Measurements from ENCODE around the gene MAP1LC3B2.

MAP1LC3B2 gene

GRCh38 chr12:116529048-116529447, 30.1 kb upstream of the MAP1LC3B2 start:
- Histone ChIP-seq H3K79me2 (ENCODE audit: insufficient read depth, low read length) (no peaks in the 10 kb centered on the region), H3K4me1 (ENCODE audit: insufficient read depth, low read length, severe bottlenecking) (peaks cover 9% of the 10 kb centered on the region), H3K36me3 (ENCODE audit: insufficient read depth, low read length) (no peaks in the 10 kb centered on the region), H3K27ac (ENCODE audit: low read depth, low read length, poor library complexity, severe bottlenecking) (no peak overlapping the region), H3K9ac (ENCODE audit: low read length) (no peak overlapping the region), H3K9me2 (ENCODE audit: low read depth, low read length) (no peaks in the 10 kb centered on the region), H2AFZ (ENCODE audit: low read length) (no peak overlapping the region), H3K27me3 (ENCODE audit: insufficient read depth, low read length) (no peaks in the 10 kb centered on the region), H3K9me3 (ENCODE audit: low read length) (no peaks in the 10 kb centered on the region), H3K4me3 (ENCODE audit: low read depth, low read length, poor library complexity, severe bottlenecking) (no peak overlapping the region), H3F3A (ENCODE audit: insufficient read depth, low read length) (no peaks in the 10 kb centered on the region), H4K20me1 (ENCODE audit: insufficient read depth, low read length) (no peaks in the 10 kb centered on the region), H3K4me2 (ENCODE audit: low read length) (no peak overlapping the region)
- TF ChIP-seq EZH2 (IDR thresholded peaks at IDR 0.05; ENCODE audit: borderline replicate concordance, low read length) (no peak), CTCF (IDR thresholded peaks at IDR 0.05; ENCODE audit: low read length) (no peak)

- Histone ChIP-seq H3K4me1 (ENCODE audit: insufficient read depth, low read length, severe bottlenecking) (peaks cover 9% of the 10 kb centered on the region), H3K4me3 (ENCODE audit: low read depth, low read length, poor library complexity, severe bottlenecking) (no peak overlapping the region), H3K9ac (ENCODE audit: low read length) (no peak overlapping the region), H3K9me3 (ENCODE audit: low read length) (no peaks in the 10 kb centered on the region), H4K20me1 (ENCODE audit: insufficient read depth, low read length) (no peaks in the 10 kb centered on the region), H3K27ac (ENCODE audit: low read depth, low read length, poor library complexity, severe bottlenecking) (no peak overlapping the region), H3F3A (ENCODE audit: insufficient read depth, low read length) (no peaks in the 10 kb centered on the region), H3K36me3 (ENCODE audit: insufficient read depth, low read length) (no peaks in the 10 kb centered on the region), H2AFZ (ENCODE audit: low read length) (no peak overlapping the region), H3K79me2 (ENCODE audit: insufficient read depth, low read length) (no peaks in the 10 kb centered on the region), H3K4me2 (ENCODE audit: low read length) (no peak overlapping the region), H3K27me3 (ENCODE audit: insufficient read depth, low read length) (no peaks in the 10 kb centered on the region), H3K9me2 (ENCODE audit: low read depth, low read length) (no peaks in the 10 kb centered on the region)
- TF ChIP-seq CTCF (IDR thresholded peaks at IDR 0.05; ENCODE audit: low read length) = no peak
- TF ChIP-seq EZH2 (IDR thresholded peaks at IDR 0.05; ENCODE audit: borderline replicate concordance, low read length) = no peak
Measured at GRCh38 chr12:116529686-116530085, 29.5 kb upstream of the MAP1LC3B2 start.

- Histone ChIP-seq H3K9ac (ENCODE audit: low read length) (no peak overlapping the region), H3K36me3 (ENCODE audit: insufficient read depth, low read length) (no peaks in the 10 kb centered on the region), H3K4me1 (ENCODE audit: insufficient read depth, low read length, severe bottlenecking) (peaks cover 9% of the 10 kb centered on the region), H3K9me2 (ENCODE audit: low read depth, low read length) (no peaks in the 10 kb centered on the region), H2AFZ (ENCODE audit: low read length) (no peak overlapping the region), H3K27ac (ENCODE audit: low read depth, low read length, poor library complexity, severe bottlenecking) (no peak overlapping the region), H3K4me2 (ENCODE audit: low read length) (no peak overlapping the region), H3K79me2 (ENCODE audit: insufficient read depth, low read length) (no peaks in the 10 kb centered on the region), H3F3A (ENCODE audit: insufficient read depth, low read length) (no peaks in the 10 kb centered on the region), H3K4me3 (ENCODE audit: low read depth, low read length, poor library complexity, severe bottlenecking) (no peak overlapping the region), H3K9me3 (ENCODE audit: low read length) (no peaks in the 10 kb centered on the region), H4K20me1 (ENCODE audit: insufficient read depth, low read length) (no peaks in the 10 kb centered on the region), H3K27me3 (ENCODE audit: insufficient read depth, low read length) (no peaks in the 10 kb centered on the region; the same call in 1 of the 2 replicates)
- TF ChIP-seq EZH2 (IDR thresholded peaks at IDR 0.05; ENCODE audit: borderline replicate concordance, low read length) (no peak), CTCF (IDR thresholded peaks at IDR 0.05; ENCODE audit: low read length) (no peak)
Measured at GRCh38 chr12:116532428-116532827, 26.8 kb upstream of the MAP1LC3B2 start.

Measured in OCI-LY1 (cell line).